Psoas muscle (tissue), 8 donors: ENCODE data around the gene ZDHHC21. TPM values are rescaled to one million over a fixed set of nuclear protein-coding genes. Genes with fewer than 3 reads are reported as not detected.
"Not testable (repeated sequence)": the region's sequence is repeated elsewhere in the genome, so short reads cannot be mapped to it uniquely, and the experiment has no call there.

Experiments used
- ATAC-seq, 4 donors: fragments of 200-7000 bp; cut with Tn5 transposase; one replicate each; pipeline ENCODE4 v1.9.1; 2020; ENCODE audit warnings: moderate library complexity in 3 of 4, mild to moderate bottlenecking in 2 of 4
- DNase-seq, 2 donors: peaks; one replicate each; pipeline ENCODE4 v3.0.0-alpha.2; 2020
- H3K27ac ChIP-seq: fragments of 200-600 bp; one replicate; pipeline ENCODE4 v1.8.0; 2022
- H3K27me3 ChIP-seq, 3 donors: fragments of 200-600 bp in 1 of 3; one replicate each; pipeline versions ENCODE4 v1.6.1 to v1.8.0; 2013 to 2022; ENCODE audit warnings: low read length in 2 of 3, mild to moderate bottlenecking in 2 of 3, moderate library complexity in 1 of 3; ENCODE audit not compliant: insufficient read depth in 3 of 3
- H3K36me3 ChIP-seq, 2 donors: fragments of 200-600 bp in 1 of 2; one replicate each; pipeline versions ENCODE4 v1.6.1 to v1.8.0; 2013 to 2022; ENCODE audit warnings: low read depth in 1 of 2, mild to moderate bottlenecking in 1 of 2, moderate library complexity in 1 of 2; ENCODE audit not compliant: insufficient read depth in 1 of 2
- H3K4me1 ChIP-seq: fragments of 200-600 bp; one replicate; pipeline ENCODE4 v1.8.0; 2022
- H3K4me3 ChIP-seq: fragments of 200-600 bp; one replicate; pipeline ENCODE4 v1.8.0; 2022; ENCODE audit warnings: mild to moderate bottlenecking
- H3K9me3 ChIP-seq: fragments of 200-600 bp; one replicate; pipeline ENCODE4 v1.8.0; 2022
- WGBS, 3 donors: extraction: QIAGEN DNeasy Blood & Tissue Kit; methylation state at CpG; one replicate each; pipeline versions ENCODE4 v1.1.6 to v1.1.7; 2013; 5-methylcytosine and 5-hydroxymethylcytosine counted together
- intact Hi-C, 2 donors: fragments of 100-400 bp; cut with DNase I; formaldehyde crosslinking; loops; one replicate each; pipeline versions ENCODE4 v1.11.0 to v1.14.2; 2022
- polyA plus RNA-seq, 3 donors: library from polyadenylated mRNA; stranded (reverse); fragments of 200-250 nt; gene quantifications; one replicate each; pipeline ENCODE4 v1.2.3, GENCODE V29; 2013
- total RNA-seq, 4 donors: library from RNA; stranded (reverse); fragmentation: NEBNext Ultra II Directional in 2 of 4; extraction: Animal tissue kit (Norgen Biotek cat#: 25700) in 2 of 4; gene quantifications; one replicate each; pipeline versions ENCODE4 v1.2.1 to v1.2.4, GENCODE V29; 2021 to 2023
- TF ChIP-seq, protein P1 (sequence below): fragments of 200-600 bp; IDR thresholded peaks from one replicate; pipeline ENCODE4 v1.8.0; 2022; ENCODE audit warnings: antibody characterized with exemption
- donor health status: healthy with polysubstance abuse.
- donor health status: DM: no; HTN: no; CAD: no; lungs with moderate emphysema.
- donor health status: Bipolar disorder and iron deficiency.
- donor health status: healthy.
- donor health status: DM: yes; HTN: yes; CAD: no.
- donor health status: DM: no; HTN: no; CAD: no.
- donor health status: DM: no; HTN: no; CAD: no.
- donor health status: DM: yes; HTN: yes; CAD: no.

Gene ZDHHC21
- total and polyA plus RNA-seq, 7 donors: 2.2 to 9.9 (median 5.4) TPM

GRCh38 chr9:14677396-14677795 is 15.8 kb downstream of the ZDHHC21 start:
- TF ChIP-seq, protein P1, sequence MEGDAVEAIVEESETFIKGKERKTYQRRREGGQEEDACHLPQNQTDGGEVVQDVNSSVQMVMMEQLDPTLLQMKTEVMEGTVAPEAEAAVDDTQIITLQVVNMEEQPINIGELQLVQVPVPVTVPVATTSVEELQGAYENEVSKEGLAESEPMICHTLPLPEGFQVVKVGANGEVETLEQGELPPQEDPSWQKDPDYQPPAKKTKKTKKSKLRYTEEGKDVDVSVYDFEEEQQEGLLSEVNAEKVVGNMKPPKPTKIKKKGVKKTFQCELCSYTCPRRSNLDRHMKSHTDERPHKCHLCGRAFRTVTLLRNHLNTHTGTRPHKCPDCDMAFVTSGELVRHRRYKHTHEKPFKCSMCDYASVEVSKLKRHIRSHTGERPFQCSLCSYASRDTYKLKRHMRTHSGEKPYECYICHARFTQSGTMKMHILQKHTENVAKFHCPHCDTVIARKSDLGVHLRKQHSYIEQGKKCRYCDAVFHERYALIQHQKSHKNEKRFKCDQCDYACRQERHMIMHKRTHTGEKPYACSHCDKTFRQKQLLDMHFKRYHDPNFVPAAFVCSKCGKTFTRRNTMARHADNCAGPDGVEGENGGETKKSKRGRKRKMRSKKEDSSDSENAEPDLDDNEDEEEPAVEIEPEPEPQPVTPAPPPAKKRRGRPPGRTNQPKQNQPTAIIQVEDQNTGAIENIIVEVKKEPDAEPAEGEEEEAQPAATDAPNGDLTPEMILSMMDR: no peak
- WGBS, 3 donors: 85 to 92% (median 89%) methylated on average over 2 of the region's 2 CpGs
- intact Hi-C loops: no loop called here
- peaks cover 3 to 18% of the 10 kb centered on the region in 2 donors for H3K36me3 ChIP-seq
- H3K4me1 ChIP-seq: no peaks in the 10 kb centered on the region
- DNase-seq (no peak), ATAC-seq (no peak)
- H3K9me3 ChIP-seq: no peaks in the 10 kb centered on the region
- H3K27me3 ChIP-seq: no peaks in the 10 kb centered on the region
- no peak overlapping the region for H3K4me3 ChIP-seq
- no peak overlapping the region for H3K27ac ChIP-seq

DNA sequence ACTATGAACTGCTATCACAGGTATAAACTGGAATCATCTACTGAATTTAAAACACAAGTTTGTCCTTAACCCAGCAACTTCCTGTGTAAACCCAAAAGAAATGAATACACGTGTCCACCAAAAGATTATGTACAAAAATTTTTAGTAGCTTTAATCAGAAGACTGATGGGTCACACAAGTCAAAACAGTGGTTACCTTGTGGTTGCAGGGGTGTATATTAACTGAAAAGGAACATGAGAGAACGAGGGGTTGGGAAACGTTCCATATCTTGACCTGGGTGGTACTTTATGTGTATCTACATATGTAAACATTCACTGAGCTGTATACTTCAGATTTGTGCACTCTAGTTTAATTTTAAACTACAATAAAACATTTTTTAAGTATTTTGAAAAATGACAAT is 18.6 kb downstream of the ZDHHC21 start:
- H3K9me3 ChIP-seq: no peaks in the 10 kb centered on the region
- DNase-seq (no peak), ATAC-seq (no peak)
- intact Hi-C loops: no loop called here
- TF ChIP-seq, protein P1: no peak
- H3K36me3 ChIP-seq: peaks cover 3 to 24% of the 10 kb centered on the region in 2 donors
- WGBS, 3 donors: 79 to 87% (median 82%) methylated on average over 3 of the region's 3 CpGs
- H3K4me3 ChIP-seq: no peak overlapping the region
- no peaks in the 10 kb centered on the region for H3K4me1 ChIP-seq
- H3K27ac ChIP-seq: no peak overlapping the region
- H3K27me3 ChIP-seq: no peaks in the 10 kb centered on the region

DNA sequence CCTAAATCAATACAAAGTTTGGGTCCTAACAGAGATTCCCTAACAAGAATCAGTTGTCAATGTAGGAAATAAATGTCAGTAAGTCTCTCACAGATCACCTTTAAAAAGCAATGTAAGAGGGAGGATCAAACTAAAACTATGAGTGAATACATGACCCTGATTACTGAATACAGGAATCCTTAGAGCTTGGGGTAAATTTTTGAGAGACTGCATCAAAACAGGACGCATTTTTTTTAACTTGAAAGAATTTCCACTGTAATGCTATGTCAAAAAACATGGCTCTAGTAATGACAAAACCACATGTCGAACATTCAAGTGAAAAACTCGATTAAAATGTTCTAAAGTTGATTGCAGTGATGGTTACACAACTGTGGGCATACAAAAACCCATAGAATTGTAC is 21.9 kb downstream of the ZDHHC21 start:
- no peak overlapping the region for H3K4me3 ChIP-seq
- TF ChIP-seq, protein P1: no peak
- no peak for DNase-seq
- H3K36me3 ChIP-seq: peaks cover 3 to 18% of the 10 kb centered on the region in 2 donors
- H3K4me1 ChIP-seq: no peaks in the 10 kb centered on the region
- H3K27ac ChIP-seq: no peak overlapping the region
- no peak for ATAC-seq
- WGBS, 3 donors: 70 to 73% (median 70%) methylated on average over 3 of the region's 3 CpGs
- H3K27me3 ChIP-seq: no peaks in the 10 kb centered on the region
- intact Hi-C loops: no loop called here
- no peaks in the 10 kb centered on the region for H3K9me3 ChIP-seq

- Histone ChIP-seq H3K4me3 (no peak overlapping the region), H3K27ac (no peak overlapping the region), H3K27me3 (no peaks in the 10 kb centered on the region), H3K4me1 (no peaks in the 10 kb centered on the region), H3K36me3 (peaks cover 3 to 18% of the 10 kb centered on the region in 2 donors), H3K9me3 (no peaks in the 10 kb centered on the region)
- ATAC-seq (no peak), DNase-seq (no peak)
- intact Hi-C loops: no loop called here
- 36 to 81% (median 75%) methylated on average over 1 of the region's 1 CpG for WGBS, 3 donors
- TF ChIP-seq, protein P1: no peak
These were observed 22.5 kb downstream of the ZDHHC21 start for GRCh38 chr9:14670718-14671117.

- 96 to 98% (median 97%) methylated on average over 12 to 26 of the region's 30 CpGs for WGBS, 3 donors
- H3K4me1 ChIP-seq, intact Hi-C loops, H3K36me3 ChIP-seq, H3K27ac ChIP-seq, H3K9me3 ChIP-seq, DNase-seq, H3K4me3 ChIP-seq, ATAC-seq, H3K27me3 ChIP-seq: not testable (repeated sequence)
These were observed 29.2 kb downstream of the ZDHHC21 start for GRCh38 chr9:14664022-14664421.
